ENCODE measurements around the gene CDC42BPB.

GRCh38 chr14:103000291-103000921 lies 56.9 kb downstream of the CDC42BPB start:
- TF ChIP-seq, protein P1, sequence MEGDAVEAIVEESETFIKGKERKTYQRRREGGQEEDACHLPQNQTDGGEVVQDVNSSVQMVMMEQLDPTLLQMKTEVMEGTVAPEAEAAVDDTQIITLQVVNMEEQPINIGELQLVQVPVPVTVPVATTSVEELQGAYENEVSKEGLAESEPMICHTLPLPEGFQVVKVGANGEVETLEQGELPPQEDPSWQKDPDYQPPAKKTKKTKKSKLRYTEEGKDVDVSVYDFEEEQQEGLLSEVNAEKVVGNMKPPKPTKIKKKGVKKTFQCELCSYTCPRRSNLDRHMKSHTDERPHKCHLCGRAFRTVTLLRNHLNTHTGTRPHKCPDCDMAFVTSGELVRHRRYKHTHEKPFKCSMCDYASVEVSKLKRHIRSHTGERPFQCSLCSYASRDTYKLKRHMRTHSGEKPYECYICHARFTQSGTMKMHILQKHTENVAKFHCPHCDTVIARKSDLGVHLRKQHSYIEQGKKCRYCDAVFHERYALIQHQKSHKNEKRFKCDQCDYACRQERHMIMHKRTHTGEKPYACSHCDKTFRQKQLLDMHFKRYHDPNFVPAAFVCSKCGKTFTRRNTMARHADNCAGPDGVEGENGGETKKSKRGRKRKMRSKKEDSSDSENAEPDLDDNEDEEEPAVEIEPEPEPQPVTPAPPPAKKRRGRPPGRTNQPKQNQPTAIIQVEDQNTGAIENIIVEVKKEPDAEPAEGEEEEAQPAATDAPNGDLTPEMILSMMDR (IDR thresholded peaks at IDR 0.05 in 4 of 5, conservative IDR thresholded peaks at IDR 0.05 in 1 of 5), result no peak
- no peak for TF ChIP-seq POLR2A (IDR thresholded peaks at IDR 0.05)

Data from gastrocnemius medialis (tissue), 4 donors.